HL-60 (cell line): ENCODE measurements around the gene WFIKKN2.

Experiments
- DNase-seq, 2 experiments: peaks; one replicate each; pipeline ENCODE4 v3.0.0-alpha.2; 2010 to 2020; ENCODE audit warnings: low read depth in 1 of 2, low spot score in 1 of 2
- H3K27ac ChIP-seq: fragments of 250-450 bp; sonication (Bioruptor Pico); replicated peaks from 2 replicates; pipeline ENCODE4 v1.5.1; 2020; ENCODE audit warnings: mild to moderate bottlenecking, moderate library complexity
- H3K27me3 ChIP-seq: fragments of 250-450 bp; sonication (Bioruptor Pico); 2 replicates; pipeline ENCODE4 v1.5.1; 2021; ENCODE audit warnings: mild to moderate bottlenecking, moderate library complexity; ENCODE audit not compliant: insufficient read depth, poor library complexity, severe bottlenecking
- H3K4me3 ChIP-seq: replicated peaks from 2 replicates; pipeline ENCODE4 v1.5.1; 2011; ENCODE audit warnings: mild to moderate bottlenecking, control low read depth, low read length; ENCODE audit not compliant: insufficient read depth
- CTCF ChIP-seq: IDR thresholded peaks from one replicate; pipeline ENCODE4 v1.5.1; 2011; ENCODE audit warnings: low read length, control low read depth, inconsistent platforms; ENCODE audit not compliant: insufficient read depth
- GABPA ChIP-seq: IDR thresholded peaks from 2 replicates; pipeline ENCODE4 v1.6.1; 2012; ENCODE audit warnings: low read depth
- POLR2AphosphoS5 ChIP-seq: IDR thresholded peaks from 2 replicates; pipeline ENCODE4 v1.6.1; 2012; ENCODE audit warnings: low read depth
- REST ChIP-seq: IDR thresholded peaks from 2 replicates; pipeline ENCODE4 v1.6.1; 2012; ENCODE audit warnings: low read depth; ENCODE audit not compliant: insufficient replicate concordance
- SPI1 ChIP-seq: IDR thresholded peaks from 2 replicates; pipeline ENCODE4 v1.6.1; 2012; ENCODE audit warnings: low read depth, mild to moderate bottlenecking, borderline replicate concordance
- long read RNA-seq: library from polyadenylated mRNA; unstranded; transcript quantifications from one replicate; pipeline ENCODE4 v2.0.0, GENCODE V29; 2020

WFIKKN2 gene, protein sequence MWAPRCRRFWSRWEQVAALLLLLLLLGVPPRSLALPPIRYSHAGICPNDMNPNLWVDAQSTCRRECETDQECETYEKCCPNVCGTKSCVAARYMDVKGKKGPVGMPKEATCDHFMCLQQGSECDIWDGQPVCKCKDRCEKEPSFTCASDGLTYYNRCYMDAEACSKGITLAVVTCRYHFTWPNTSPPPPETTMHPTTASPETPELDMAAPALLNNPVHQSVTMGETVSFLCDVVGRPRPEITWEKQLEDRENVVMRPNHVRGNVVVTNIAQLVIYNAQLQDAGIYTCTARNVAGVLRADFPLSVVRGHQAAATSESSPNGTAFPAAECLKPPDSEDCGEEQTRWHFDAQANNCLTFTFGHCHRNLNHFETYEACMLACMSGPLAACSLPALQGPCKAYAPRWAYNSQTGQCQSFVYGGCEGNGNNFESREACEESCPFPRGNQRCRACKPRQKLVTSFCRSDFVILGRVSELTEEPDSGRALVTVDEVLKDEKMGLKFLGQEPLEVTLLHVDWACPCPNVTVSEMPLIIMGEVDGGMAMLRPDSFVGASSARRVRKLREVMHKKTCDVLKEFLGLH
- long read RNA-seq, result 0 reads

- no peaks in the 10 kb centered on the region for H3K27me3 ChIP-seq
- no peak for TF ChIP-seq CTCF
- no peak for TF ChIP-seq SPI1
- TF ChIP-seq POLR2AphosphoS5, result no peak
- no peak for TF ChIP-seq REST
- no peak for TF ChIP-seq GABPA
- no peak within 1 kb of the TSS for H3K27ac ChIP-seq
- DNase-seq, result no peak
- H3K4me3 ChIP-seq, result no peak within 1 kb of the TSS
These were observed at the start of gene WFIKKN2 for GRCh38 chr17:50835301-50836234. TSS of gene WFIKKN2 (plus strand) at chr17:50835586. CDS start at chr17:50835938, 352 bp downstream.

DNA sequence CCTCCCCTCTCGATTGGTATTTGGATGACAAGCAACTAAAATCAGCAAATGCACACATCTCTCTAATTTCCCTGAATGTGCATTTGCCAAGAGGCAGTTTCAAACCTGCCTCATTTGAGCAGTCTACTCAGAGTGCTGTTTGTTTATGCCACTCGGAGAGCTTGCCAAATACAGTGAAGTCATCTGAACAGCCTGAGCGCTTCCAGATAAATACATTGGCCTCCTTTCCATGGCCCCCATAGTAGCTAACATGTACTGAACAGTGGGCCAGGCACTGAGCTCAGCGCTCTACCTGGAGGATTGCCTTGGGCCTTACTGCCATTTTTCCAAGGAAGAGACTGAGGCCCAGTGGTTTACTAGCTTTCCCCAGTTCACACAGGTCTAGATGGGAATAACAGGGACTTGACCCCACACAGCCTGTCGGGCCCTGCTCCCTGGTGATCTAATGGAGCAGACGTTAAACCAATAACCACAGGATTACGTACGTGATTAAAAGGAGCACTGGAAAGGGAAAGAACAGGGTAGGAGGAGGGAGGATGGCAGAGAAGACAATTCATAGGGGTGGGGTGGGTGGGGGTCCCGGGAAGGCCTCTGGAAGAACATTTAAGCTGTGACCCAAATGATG is 49.3 kb upstream of the WFIKKN2 start:
- DNase-seq, result no peak

More for the DNA sequence above, 49.3 kb upstream of the WFIKKN2 start:
- H3K4me3 ChIP-seq, result no peak overlapping the region
- H3K27me3 ChIP-seq, result no peaks in the 10 kb centered on the region
- no peak for TF ChIP-seq SPI1
- no peak for TF ChIP-seq CTCF
- no peak for TF ChIP-seq POLR2AphosphoS5
- TF ChIP-seq GABPA, result no peak
- TF ChIP-seq REST, result no peak
- no peak overlapping the region for H3K27ac ChIP-seq
